GM15510 (cell line): Measurements from ENCODE around the gene PACS2.

ENCODE experiments used
- POLR2A ChIP-seq: IDR thresholded peaks from 3 replicates; pipeline ENCODE4 v1.6.1; 2011; ENCODE audit warnings: borderline replicate concordance; ENCODE audit not compliant: insufficient read length; ENCODE audit errors: extremely low read depth

PACS2 gene

DNA sequence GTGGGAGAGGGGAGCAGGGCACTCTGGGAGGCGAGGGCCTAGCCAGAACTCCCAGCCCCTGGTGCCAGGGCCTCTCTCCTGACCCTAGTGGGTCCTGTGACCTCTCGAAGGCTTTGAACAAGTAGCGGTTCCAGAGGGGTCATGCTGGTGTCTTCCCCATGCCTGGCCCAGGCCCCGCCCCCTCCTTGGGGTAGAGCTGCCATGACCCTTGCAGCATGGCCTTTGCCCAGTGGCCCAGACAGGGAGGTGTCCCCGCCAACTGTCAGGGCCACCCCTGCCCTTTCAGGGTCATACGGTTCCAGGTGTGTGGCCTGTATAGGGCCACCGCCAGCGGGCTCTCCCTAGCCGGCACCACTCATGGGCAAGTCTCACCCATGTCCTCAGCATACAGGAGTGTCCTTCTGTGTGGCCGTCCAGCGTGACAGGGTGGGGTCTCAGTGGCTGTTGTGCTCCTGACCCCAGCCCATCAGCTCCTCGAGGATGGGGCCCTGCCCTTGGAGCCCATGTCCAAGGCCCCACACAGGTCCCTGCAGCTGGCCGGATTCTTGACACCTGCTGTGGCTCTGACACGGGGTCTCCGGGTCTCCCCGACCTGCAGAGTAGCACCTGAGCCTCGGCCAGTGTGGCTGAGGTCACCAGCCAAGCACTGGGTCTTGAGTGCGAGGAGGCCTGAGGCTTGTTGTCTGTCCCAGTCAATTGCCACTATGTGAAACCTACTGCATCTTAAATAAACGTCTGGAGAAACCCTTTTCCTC, 34.6 kb downstream of the PACS2 start:
- no peak for TF ChIP-seq POLR2A

DNA sequence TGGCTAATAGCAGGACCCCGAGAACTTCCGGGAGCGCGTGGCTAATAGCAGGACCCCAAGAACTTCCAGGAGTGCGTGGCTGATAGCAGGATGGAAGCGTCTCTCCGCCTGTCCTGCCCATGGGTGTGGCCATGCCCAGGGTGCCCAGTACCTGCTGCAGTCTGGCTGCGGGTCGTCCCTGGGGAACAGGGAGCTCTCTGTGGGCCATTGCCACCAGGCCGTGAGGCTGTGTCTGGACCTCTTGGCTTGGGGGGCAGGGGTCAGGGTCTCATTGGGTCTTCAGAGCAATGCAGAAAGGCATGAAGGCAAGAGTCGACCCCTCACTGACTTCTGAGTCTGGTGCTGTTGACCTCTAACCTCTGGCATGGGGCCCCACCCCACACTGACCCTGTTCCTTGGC, 35.4 kb downstream of the PACS2 start:
- no peak for TF ChIP-seq POLR2A

DNA sequence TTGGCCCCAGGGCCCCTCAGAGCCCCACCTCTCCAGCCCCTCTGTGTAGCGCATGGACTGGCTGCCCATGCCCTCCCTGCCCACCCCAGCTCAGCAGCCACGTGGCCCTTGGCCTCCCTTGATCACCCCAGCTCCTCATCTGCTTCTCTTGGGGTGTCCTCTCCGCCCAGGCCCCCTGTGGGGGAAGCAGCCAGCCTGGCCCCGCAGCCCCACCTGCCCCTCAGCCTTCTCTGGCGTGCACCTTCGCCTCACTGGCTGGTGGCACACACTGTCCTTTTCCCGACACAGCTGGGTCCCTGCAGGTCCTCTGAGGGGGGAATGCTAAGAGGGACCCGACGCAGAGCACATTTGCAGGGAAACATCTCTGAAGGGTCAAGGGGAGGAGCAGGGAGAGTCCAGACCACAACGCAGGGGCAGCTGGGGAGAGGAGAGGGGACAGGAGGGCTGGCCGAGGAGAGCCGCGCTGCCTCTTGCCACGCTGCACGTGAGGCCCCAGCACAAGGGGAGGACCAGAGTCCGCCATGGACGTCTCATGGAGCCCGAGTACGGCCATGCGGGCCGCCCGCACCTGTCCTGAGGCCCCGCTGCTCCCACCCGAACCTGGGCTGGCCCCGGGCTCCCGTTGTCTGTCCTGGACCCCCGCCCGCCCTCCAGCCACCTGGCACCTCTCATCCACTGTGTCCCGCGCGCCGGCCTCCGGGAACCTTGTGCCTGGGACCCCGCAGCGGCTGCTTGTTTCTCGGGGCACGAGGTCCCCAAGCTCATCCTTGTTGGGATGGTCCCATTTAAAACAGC, 36.1 kb downstream of the PACS2 start:
- no peak for TF ChIP-seq POLR2A

DNA sequence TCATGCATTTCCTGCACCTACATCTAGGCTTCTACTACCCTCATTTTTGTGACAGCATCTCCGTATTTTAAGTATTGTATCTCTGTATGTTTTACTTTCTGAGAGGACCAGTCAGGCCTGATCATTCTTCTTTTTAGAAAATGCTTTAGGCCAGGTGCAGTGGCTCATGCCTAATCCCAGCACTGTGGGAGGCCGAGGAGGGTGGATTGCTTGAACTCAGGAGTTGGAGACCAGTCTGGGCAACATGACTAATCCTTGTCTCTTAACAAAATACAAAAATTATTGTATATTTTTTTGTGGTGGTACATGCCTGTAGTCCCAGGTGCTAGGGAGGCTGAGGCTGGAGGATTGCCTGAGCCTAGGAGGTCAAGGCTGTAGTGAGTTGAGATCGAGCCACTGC, 36.9 kb downstream of the PACS2 start:
- no peak for TF ChIP-seq POLR2A

DNA sequence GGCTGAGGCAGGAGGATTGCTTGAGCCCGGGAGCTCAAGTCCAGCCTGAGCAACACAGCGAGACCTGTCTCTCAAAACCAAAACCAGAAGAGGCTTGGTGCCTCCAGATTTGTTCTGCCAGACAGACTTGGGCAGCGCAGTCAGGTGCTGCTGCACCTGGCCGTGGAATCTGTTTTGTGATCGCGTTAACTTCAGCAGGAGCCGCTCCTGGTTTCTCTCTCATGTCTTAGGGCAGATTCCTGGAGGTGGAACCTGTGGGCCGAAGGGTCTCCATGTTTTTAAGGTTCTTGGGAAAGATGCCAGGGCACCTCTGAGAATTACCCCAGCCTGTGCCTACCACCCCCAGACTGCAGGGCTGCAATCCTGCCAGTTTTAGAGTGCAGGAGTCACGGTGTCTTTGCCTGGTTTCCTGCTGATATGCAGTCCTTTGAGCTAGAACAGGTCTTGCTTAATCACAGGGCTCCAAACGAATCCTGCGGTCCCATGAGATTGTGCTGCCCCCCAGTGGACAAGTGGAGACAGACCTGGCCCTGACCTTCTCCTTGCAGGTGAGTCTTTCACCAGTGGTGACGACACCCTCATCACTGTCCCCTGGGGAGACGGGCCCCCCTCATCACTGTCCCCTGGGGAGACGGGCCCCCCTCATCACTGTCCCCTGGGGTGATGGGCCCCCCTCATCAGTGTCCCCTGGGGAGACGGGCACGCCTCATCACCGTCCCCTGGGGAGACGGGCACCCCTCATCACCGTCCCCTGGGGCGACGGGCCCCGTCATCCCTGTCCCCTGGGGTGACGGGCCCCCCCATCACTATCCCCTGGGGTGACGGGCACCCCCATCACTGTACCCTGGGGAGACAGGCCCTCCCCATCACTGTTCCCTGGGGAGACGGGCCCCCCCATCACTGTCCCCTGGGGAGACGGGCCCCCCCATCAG, 37.6 kb downstream of the PACS2 start:
- TF ChIP-seq POLR2A: no peak

DNA sequence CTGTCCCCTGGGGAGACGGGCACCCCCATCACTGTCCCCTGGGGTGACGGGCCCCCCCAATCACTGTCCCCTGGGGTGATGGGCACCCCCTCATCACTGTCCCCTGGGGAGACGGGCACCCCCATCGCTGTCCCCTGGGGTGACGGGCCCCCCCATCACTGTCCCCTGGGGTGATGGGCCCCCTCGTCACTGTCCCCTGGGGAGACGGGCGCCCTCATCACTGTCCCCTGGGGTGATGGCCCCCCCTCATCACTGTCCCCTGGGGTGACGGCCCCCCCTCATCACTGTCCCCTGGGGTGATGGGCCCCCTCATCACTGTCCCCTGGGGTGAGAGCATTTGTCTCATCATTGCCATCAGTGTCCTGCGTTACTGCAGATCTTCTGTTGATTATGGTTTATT, 38.6 kb downstream of the PACS2 start:
- TF ChIP-seq POLR2A: no peak

DNA sequence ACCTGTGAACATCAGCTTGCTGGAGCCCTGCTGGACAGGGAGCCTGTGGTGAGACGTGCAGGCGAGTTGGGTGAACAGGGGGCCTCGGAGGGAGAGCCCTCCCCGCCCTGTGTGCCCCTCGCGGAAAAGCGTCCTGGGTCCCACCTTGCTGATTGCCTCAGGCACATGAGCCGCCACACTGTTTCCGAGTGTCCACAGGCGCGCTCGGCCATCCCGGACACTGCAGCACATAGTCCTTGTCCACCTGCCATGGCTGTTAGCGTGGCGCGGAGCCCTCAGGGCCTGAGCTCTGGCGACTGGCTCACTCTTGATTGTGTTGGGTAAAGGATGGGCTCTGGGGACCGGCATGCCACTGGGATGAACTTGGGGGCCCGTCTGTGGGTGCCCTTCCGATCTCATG, 40.0 kb downstream of the PACS2 start:
- TF ChIP-seq POLR2A: no peak

DNA sequence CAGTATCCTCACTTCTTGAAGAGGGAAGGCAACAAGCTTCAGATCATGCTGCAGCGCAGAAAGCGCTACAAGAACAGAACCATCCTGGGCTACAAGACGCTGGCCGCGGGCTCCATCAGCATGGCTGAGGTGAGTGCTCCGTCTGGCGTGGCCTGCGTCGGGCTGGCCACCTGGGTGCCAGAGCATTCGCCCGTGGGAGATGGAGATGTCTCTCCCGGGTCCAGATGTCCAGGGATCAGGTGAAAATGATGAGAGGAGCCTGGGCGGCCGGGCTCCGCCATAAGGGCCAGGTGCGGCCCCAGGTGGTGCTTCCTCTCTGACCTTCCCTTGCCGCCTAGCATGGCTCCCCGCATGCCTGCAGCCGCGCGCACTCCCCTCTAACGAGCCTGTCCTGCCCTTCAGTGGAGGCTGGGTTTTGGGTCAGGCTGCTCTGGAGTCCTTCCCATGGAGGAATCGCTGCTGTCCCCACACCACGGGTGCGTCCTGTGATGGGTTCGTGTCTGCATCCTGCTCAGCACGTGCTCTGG, 40.6 kb downstream of the PACS2 start:
- TF ChIP-seq POLR2A: no peak

DNA sequence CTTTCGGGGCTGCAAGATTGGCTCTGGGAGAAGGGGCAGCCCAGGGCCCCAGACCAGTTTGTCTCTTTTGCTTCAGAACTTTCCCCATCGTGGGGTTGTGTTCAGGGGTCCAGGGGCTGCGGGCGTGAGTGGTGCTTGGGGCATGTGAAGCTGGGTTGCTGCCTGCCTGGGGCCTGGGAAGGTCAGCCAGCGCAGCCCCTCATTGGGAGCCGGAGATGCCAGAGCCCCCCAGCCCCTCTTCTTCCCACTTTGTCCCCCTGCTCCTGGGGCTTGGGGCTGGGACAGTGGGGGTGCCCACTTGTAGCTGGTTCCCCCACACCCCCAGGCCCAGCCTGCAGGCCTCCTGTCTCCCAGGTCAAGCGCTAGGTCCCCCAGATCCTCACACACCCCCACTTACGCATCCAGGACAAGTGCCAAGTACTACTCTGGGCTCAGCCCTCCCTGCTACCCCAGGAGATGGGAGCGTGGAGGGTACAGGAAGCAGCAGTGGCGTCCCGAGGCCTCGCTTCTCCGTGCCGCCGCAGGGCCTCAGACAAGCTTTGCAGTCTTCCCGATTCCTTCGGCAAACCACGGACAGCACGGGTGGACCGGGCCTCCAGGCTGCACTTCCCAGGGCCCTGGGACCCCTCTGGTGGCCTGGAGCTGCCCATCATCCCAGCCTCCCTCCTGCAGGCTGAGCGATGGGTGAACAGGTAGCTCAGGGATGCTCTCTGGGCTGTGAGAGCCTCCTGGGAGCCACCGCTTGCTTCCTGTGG, 41.5 kb downstream of the PACS2 start:
- no peak for TF ChIP-seq POLR2A

DNA sequence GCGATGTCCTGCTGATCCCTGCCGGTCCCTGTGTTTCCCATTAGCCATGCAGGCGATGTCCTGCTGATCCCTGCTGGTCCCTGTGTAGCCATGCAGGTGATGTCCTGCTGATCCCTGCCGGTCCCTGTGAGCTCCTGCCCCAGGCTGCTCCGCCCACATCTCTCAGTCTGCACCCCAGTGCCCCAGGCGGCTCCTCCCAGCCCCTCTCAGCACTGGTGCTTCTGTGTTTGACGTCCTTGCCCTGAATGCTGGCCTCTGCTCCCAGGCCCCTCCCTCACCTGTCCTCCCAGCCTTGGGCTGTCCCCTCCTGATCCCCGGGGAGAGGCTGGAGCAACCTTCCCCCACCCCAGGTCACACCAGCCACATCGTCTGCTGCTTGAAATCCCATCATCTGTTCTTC, 42.4 kb downstream of the PACS2 start:
- no peak for TF ChIP-seq POLR2A

DNA sequence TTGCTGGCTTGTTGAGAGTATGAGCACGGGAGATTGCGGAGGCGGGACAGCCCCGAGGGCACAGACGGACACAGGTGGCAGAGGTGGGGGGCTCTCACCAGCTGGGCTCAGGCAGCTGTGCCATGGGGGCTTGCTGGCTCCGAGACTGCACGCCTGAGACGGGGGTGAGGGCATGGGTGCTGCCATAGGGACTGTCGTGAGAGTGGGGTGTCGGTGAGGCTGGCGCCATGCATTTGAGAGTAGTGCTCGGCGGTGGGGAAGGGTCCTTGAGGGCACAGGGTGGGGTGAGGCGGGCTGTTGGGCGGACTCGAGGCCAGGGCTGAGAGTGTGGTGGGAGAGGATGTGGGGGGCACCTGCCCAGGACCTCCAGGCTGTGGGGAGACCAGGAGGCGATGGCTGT, 43.1 kb downstream of the PACS2 start:
- TF ChIP-seq POLR2A: no peak

DNA sequence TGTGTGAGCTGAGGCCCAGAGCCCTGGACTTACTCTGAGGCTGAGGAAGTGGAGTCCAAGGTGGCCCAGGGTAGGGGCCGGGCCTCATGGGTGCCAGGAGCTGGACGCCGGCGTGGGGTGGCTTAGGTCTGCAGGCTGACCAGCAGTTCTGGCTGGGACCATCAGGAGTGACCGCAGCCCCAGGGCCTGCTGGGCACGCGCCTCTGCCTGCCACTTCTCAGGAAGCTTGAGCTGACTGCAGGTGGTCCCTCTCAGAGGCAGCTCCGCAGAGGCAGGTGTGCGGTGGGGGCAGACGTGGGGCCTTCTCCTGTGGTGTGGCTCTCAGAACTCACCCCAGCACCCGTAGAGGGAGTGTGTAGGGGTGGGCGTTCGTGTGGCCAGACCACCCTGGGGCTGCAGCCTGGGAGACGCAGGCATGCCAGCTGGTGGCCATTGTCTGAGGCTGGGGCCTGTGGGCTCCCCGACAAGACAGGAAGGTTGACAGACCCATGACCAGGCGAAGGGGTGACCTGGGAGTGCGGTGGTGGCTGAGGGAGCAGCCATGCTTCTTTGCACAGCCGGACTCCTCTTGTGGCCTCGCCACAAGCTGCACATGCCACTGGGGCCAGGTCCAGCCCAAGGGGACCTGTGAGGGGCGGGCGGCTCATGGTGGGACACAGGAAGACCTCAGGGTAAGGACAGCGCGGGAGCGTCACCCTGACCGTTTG, 43.7 kb downstream of the PACS2 start:
- TF ChIP-seq POLR2A: no peak

DNA sequence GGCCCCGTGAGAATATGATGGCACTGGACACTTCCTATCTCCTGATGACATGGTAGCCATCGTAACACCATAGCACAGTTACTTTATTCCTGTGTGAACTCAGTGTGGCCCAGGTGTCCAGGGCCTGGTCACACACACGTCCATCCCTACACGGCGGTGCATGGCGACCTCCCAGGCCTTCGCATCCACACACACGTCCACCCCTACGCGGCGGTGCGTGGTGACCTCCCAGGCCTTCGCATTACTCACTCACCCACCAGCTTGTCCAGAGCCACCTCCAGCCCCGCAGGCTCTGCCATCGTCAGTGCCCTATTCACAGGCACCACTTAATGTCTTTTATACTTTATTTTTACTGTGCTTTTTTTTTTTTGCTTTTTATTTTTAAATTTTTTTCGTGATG, 44.4 kb downstream of the PACS2 start:
- no peak for TF ChIP-seq POLR2A
